T-helper 2 cell treated with Interferon-gamma antibody and Interleukin-4, amounts not matched to agents 5 μg/mL and 100 μg/mL, for 36 hours (primary cell): Measurements from ENCODE around the gene SETBP1.
A peak's percentile ranks its signal among the peaks of the same experiment; 100 is the strongest.

Experiments used
- DNase-seq: peaks from one replicate; pipeline ENCODE4 v3.0.0; 2021; ENCODE audit warnings: low spot score
- H3K27ac Mint-ChIP-seq: one replicate; pipeline ENCODE4 v1.8.0; 2021; ENCODE audit warnings: mild to moderate bottlenecking, mixed read lengths
- H3K27me3 Mint-ChIP-seq: one replicate; pipeline ENCODE4 v1.8.0; 2021; ENCODE audit warnings: low read depth, mixed read lengths
- H3K36me3 Mint-ChIP-seq: one replicate; pipeline ENCODE4 v1.8.0; 2021; ENCODE audit warnings: low read depth, mixed read lengths
- H3K4me1 Mint-ChIP-seq: one replicate; pipeline ENCODE4 v1.8.0; 2021; ENCODE audit warnings: low read depth, mixed read lengths
- H3K4me3 Mint-ChIP-seq: one replicate; pipeline ENCODE4 v1.8.0; 2022; ENCODE audit warnings: mild to moderate bottlenecking, moderate library complexity, mixed read lengths
- H3K9me3 Mint-ChIP-seq: one replicate; pipeline ENCODE4 v1.8.0; 2021; ENCODE audit warnings: mixed read lengths

Gene SETBP1

GRCh38 chr18:44922968-44923367 is 242.3 kb downstream of the SETBP1 start:
- peaks cover 4% of the 10 kb centered on the region for H3K27me3 Mint-ChIP-seq
- no peaks in the 10 kb centered on the region for H3K36me3 Mint-ChIP-seq
- no peak for DNase-seq
- no peak overlapping the region for H3K27ac Mint-ChIP-seq
- no peaks in the 10 kb centered on the region for H3K4me1 Mint-ChIP-seq
- no peaks in the 10 kb centered on the region for H3K9me3 Mint-ChIP-seq
- H3K4me3 Mint-ChIP-seq, result no peak overlapping the region

- DNase-seq, result no peak
- H3K4me1 Mint-ChIP-seq, result no peaks in the 10 kb centered on the region
- H3K27ac Mint-ChIP-seq, result no peak overlapping the region
- H3K27me3 Mint-ChIP-seq, result peaks cover 4% of the 10 kb centered on the region
- H3K9me3 Mint-ChIP-seq, result no peaks in the 10 kb centered on the region
- no peak overlapping the region for H3K4me3 Mint-ChIP-seq
- H3K36me3 Mint-ChIP-seq, result no peaks in the 10 kb centered on the region
Measured at GRCh38 chr18:44924785-44925499, 244.3 kb downstream of the SETBP1 start.

GRCh38 chr18:44927127-44927849 is 246.6 kb downstream of the SETBP1 start:
- Mint-ChIP-seq H3K27ac (no peak overlapping the region), H3K9me3 (peaks cover 6% of the 10 kb centered on the region), H3K4me3 (no peak overlapping the region), H3K36me3 (no peaks in the 10 kb centered on the region), H3K4me1 (no peaks in the 10 kb centered on the region), H3K27me3 (peaks cover 4% of the 10 kb centered on the region)
- peak; percentile 32 for DNase-seq

GRCh38 chr18:44934901-44935300 is 254.2 kb downstream of the SETBP1 start:
- Mint-ChIP-seq H3K4me3 (no peak overlapping the region), H3K9me3 (peaks cover 10% of the 10 kb centered on the region), H3K27ac (no peak overlapping the region), H3K27me3 (peaks cover 2% of the 10 kb centered on the region), H3K36me3 (no peaks in the 10 kb centered on the region), H3K4me1 (peaks cover 4% of the 10 kb centered on the region)
- no peak for DNase-seq

- no peak overlapping the region for H3K4me3 Mint-ChIP-seq
- peaks cover 2% of the 10 kb centered on the region for H3K27me3 Mint-ChIP-seq
- H3K9me3 Mint-ChIP-seq, result peaks cover 10% of the 10 kb centered on the region
- no peak overlapping the region for H3K27ac Mint-ChIP-seq
- H3K36me3 Mint-ChIP-seq, result no peaks in the 10 kb centered on the region
- no peak for DNase-seq
- H3K4me1 Mint-ChIP-seq, result peaks cover 4% of the 10 kb centered on the region
Measured at GRCh38 chr18:44935455-44935854, 254.8 kb downstream of the SETBP1 start.

- no peaks in the 10 kb centered on the region for H3K36me3 Mint-ChIP-seq
- peaks cover 6% of the 10 kb centered on the region for H3K4me1 Mint-ChIP-seq
- peaks cover 4% of the 10 kb centered on the region for H3K27me3 Mint-ChIP-seq
- no peak overlapping the region for H3K27ac Mint-ChIP-seq
- H3K9me3 Mint-ChIP-seq, result peaks cover 4% of the 10 kb centered on the region
- no peak for DNase-seq
- no peak overlapping the region for H3K4me3 Mint-ChIP-seq
Measured at GRCh38 chr18:44936485-44936884, 255.8 kb downstream of the SETBP1 start.

GRCh38 chr18:44937960-44938719 is 257.5 kb downstream of the SETBP1 start:
- no peak for DNase-seq
- no peak overlapping the region for H3K4me3 Mint-ChIP-seq
- H3K27me3 Mint-ChIP-seq, result peaks cover 4% of the 10 kb centered on the region
- no peaks in the 10 kb centered on the region for H3K36me3 Mint-ChIP-seq
- peaks cover 2% of the 10 kb centered on the region for H3K4me1 Mint-ChIP-seq
- H3K9me3 Mint-ChIP-seq, result peaks cover 4% of the 10 kb centered on the region
- no peak overlapping the region for H3K27ac Mint-ChIP-seq

GRCh38 chr18:44938720-44939665 is 258.3 kb downstream of the SETBP1 start:
- no peaks in the 10 kb centered on the region for H3K36me3 Mint-ChIP-seq
- H3K27ac Mint-ChIP-seq, result no peak overlapping the region
- peaks cover 2% of the 10 kb centered on the region for H3K4me1 Mint-ChIP-seq
- DNase-seq, result no peak
- peaks cover 4% of the 10 kb centered on the region for H3K9me3 Mint-ChIP-seq
- H3K4me3 Mint-ChIP-seq, result no peak overlapping the region
- H3K27me3 Mint-ChIP-seq, result peaks cover 4% of the 10 kb centered on the region

- Mint-ChIP-seq H3K4me3 (no peak overlapping the region), H3K4me1 (peaks cover 2% of the 10 kb centered on the region), H3K27ac (no peak overlapping the region), H3K36me3 (no peaks in the 10 kb centered on the region), H3K9me3 (no peaks in the 10 kb centered on the region), H3K27me3 (peaks cover 4% of the 10 kb centered on the region)
- DNase-seq, result no peak
Measured at GRCh38 chr18:44941516-44941915, 260.8 kb downstream of the SETBP1 start.

- Mint-ChIP-seq H3K9me3 (no peaks in the 10 kb centered on the region), H3K4me3 (no peak overlapping the region), H3K4me1 (peaks cover 2% of the 10 kb centered on the region), H3K27ac (no peak overlapping the region), H3K27me3 (peaks cover 4% of the 10 kb centered on the region), H3K36me3 (no peaks in the 10 kb centered on the region)
- no peak for DNase-seq
Measured at GRCh38 chr18:44942073-44942472, 261.4 kb downstream of the SETBP1 start.

GRCh38 chr18:44943311-44943881 is 262.7 kb downstream of the SETBP1 start:
- Mint-ChIP-seq H3K27me3 (peaks cover 2% of the 10 kb centered on the region), H3K27ac (no peak overlapping the region), H3K9me3 (no peaks in the 10 kb centered on the region), H3K4me3 (no peak overlapping the region), H3K4me1 (peaks cover 2% of the 10 kb centered on the region), H3K36me3 (no peaks in the 10 kb centered on the region)
- no peak for DNase-seq

- Mint-ChIP-seq H3K27me3 (peaks cover 2% of the 10 kb centered on the region), H3K9me3 (no peaks in the 10 kb centered on the region), H3K4me1 (peaks cover 2% of the 10 kb centered on the region), H3K27ac (no peak overlapping the region), H3K36me3 (no peaks in the 10 kb centered on the region), H3K4me3 (no peak overlapping the region)
- DNase-seq, result no peak
Measured at GRCh38 chr18:44944461-44944860, 263.8 kb downstream of the SETBP1 start.

GRCh38 chr18:44945888-44946401 is 265.3 kb downstream of the SETBP1 start:
- H3K9me3 Mint-ChIP-seq, result no peaks in the 10 kb centered on the region
- peaks cover 2% of the 10 kb centered on the region for H3K27me3 Mint-ChIP-seq
- no peak overlapping the region for H3K4me3 Mint-ChIP-seq
- H3K27ac Mint-ChIP-seq, result no peak overlapping the region
- H3K4me1 Mint-ChIP-seq, result peaks cover 2% of the 10 kb centered on the region
- no peak for DNase-seq
- no peaks in the 10 kb centered on the region for H3K36me3 Mint-ChIP-seq
